Mesenchymal stem cell (in vitro differentiated cells and primary cell): ENCODE data around the gene RNLS.

Experiments
- DNase-seq: peaks from one replicate; pipeline ENCODE4 v3.0.0-alpha.2; 2013
- H2AFZ ChIP-seq: one replicate; pipeline ENCODE4 v1.6.1; 2013; ENCODE audit warnings: low read depth, mild to moderate bottlenecking, control low read depth, inconsistent platforms, low read length, moderate library complexity
- H2AK5ac ChIP-seq: 2 replicates; pipeline ENCODE4 v1.6.1; 2013; ENCODE audit warnings: low read length, moderate library complexity, mild to moderate bottlenecking, inconsistent platforms; ENCODE audit not compliant: severe bottlenecking
- H2BK120ac ChIP-seq: one replicate; pipeline ENCODE4 v1.6.1; 2013; ENCODE audit warnings: low read depth, mild to moderate bottlenecking, inconsistent platforms, low read length, moderate library complexity
- H2BK12ac ChIP-seq, 2 experiments: one replicate each; pipeline ENCODE4 v1.6.1; 2013; ENCODE audit warnings: inconsistent platforms in 2 of 2, low read length in 2 of 2, mild to moderate bottlenecking in 2 of 2, moderate library complexity in 2 of 2, control low read depth in 1 of 2
- H2BK15ac ChIP-seq: one replicate; pipeline ENCODE4 v1.6.1; 2013; ENCODE audit warnings: mild to moderate bottlenecking, low read depth, inconsistent platforms; ENCODE audit not compliant: poor library complexity, severe bottlenecking
- H2BK5ac ChIP-seq: 2 replicates; pipeline ENCODE4 v1.6.1; 2013; ENCODE audit warnings: low read depth, mild to moderate bottlenecking, low read length, control low read depth, inconsistent platforms; ENCODE audit not compliant: poor library complexity, severe bottlenecking
- H3K14ac ChIP-seq, 2 experiments: one replicate each; pipeline ENCODE4 v1.6.1; 2013; ENCODE audit warnings: inconsistent platforms in 2 of 2, low read length in 2 of 2, control low read depth in 1 of 2, mild to moderate bottlenecking in 1 of 2, moderate library complexity in 1 of 2
- H3K18ac ChIP-seq, 2 experiments: one replicate each; pipeline ENCODE4 v1.6.1; 2013; ENCODE audit warnings: inconsistent platforms in 2 of 2, low read length in 2 of 2, control low read depth in 1 of 2, low read depth in 1 of 2, mild to moderate bottlenecking in 1 of 2
- H3K23ac ChIP-seq, 2 experiments: one replicate each; pipeline ENCODE4 v1.6.1; 2013; ENCODE audit warnings: inconsistent platforms in 2 of 2, low read length in 2 of 2, mild to moderate bottlenecking in 2 of 2, moderate library complexity in 2 of 2, control low read depth in 1 of 2
- H3K27ac ChIP-seq: 2 replicates; pipeline ENCODE4 v1.5.1; 2013; ENCODE audit warnings: mild to moderate bottlenecking, moderate library complexity, low read length, control low read depth, inconsistent platforms; ENCODE audit not compliant: poor library complexity, severe bottlenecking
- H3K27me3 ChIP-seq, 2 experiments: 2 replicates each; pipeline versions ENCODE4 v1.6.1 to v1.7.0; 2013; ENCODE audit warnings: low read length in 2 of 2, mild to moderate bottlenecking in 2 of 2, moderate library complexity in 2 of 2, control low read depth in 1 of 2, inconsistent platforms in 1 of 2; ENCODE audit not compliant: control insufficient read depth in 1 of 2, insufficient read depth in 1 of 2
- H3K36me3 ChIP-seq, 2 experiments: 2 replicates each; pipeline versions ENCODE4 v1.6.1 to v1.7.0; 2013; ENCODE audit warnings: low read length in 2 of 2, control low read depth in 1 of 2, inconsistent platforms in 1 of 2, low read depth in 1 of 2, mild to moderate bottlenecking in 1 of 2; ENCODE audit not compliant: insufficient read depth in 2 of 2, control insufficient read depth in 1 of 2
- H3K4ac ChIP-seq, 2 experiments: one replicate each; pipeline ENCODE4 v1.6.1; 2013; ENCODE audit warnings: inconsistent platforms in 2 of 2, low read length in 2 of 2, mild to moderate bottlenecking in 2 of 2, moderate library complexity in 2 of 2, control low read depth in 1 of 2, low read depth in 1 of 2
- H3K4me1 ChIP-seq: 2 replicates; pipeline ENCODE4 v1.6.1; 2013; ENCODE audit warnings: low read depth, low read length, control low read depth; ENCODE audit not compliant: control insufficient read depth, insufficient read depth
- H3K4me2 ChIP-seq: 2 replicates; pipeline ENCODE4 v1.6.1; 2013; ENCODE audit warnings: low read length, mild to moderate bottlenecking, inconsistent platforms; ENCODE audit not compliant: poor library complexity, severe bottlenecking
- H3K4me3 ChIP-seq, 2 experiments: 2 replicates each; pipeline versions ENCODE4 v1.5.1 to v1.7.0; 2013; ENCODE audit warnings: low read length in 2 of 2, mild to moderate bottlenecking in 2 of 2, control low read depth in 1 of 2, low read depth in 1 of 2; ENCODE audit not compliant: insufficient read depth in 1 of 2
- H3K79me1 ChIP-seq: replicated peaks from 2 replicates; pipeline ENCODE4 v1.6.1; 2013; ENCODE audit warnings: mild to moderate bottlenecking, control low read depth, low read length, inconsistent platforms; ENCODE audit not compliant: poor library complexity, severe bottlenecking
- H3K9ac ChIP-seq: 2 replicates; pipeline ENCODE4 v1.7.0; 2013; ENCODE audit warnings: mild to moderate bottlenecking, low read length, moderate library complexity
- H3K9me3 ChIP-seq: 2 replicates; pipeline ENCODE4 v1.7.0; 2013; ENCODE audit warnings: mild to moderate bottlenecking, low read length; ENCODE audit not compliant: control insufficient read depth
- H4K8ac ChIP-seq: one replicate; pipeline ENCODE4 v1.6.1; 2013; ENCODE audit warnings: inconsistent platforms, mild to moderate bottlenecking, low read length, moderate library complexity
- H4K91ac ChIP-seq: one replicate; pipeline ENCODE4 v1.6.1; 2013; ENCODE audit warnings: mild to moderate bottlenecking, low read length, inconsistent platforms
- WGBS: methylation state at CpG from one replicate; pipeline ENCODE4 v1.1.7; 2013; ENCODE audit warnings: mixed read lengths; 5-methylcytosine and 5-hydroxymethylcytosine counted together

RNLS gene

GRCh38 chr10:88292185-88292514, 291.0 kb downstream of the RNLS start:
- Histone ChIP-seq H4K8ac (no peak overlapping the region), H3K9me3 (no peaks in the 10 kb centered on the region), H3K9ac (no peak overlapping the region), H3K27me3 (no peaks in the 10 kb centered on the region), H2BK120ac (no peak overlapping the region), H3K4me3 (no peak overlapping the region), H3K36me3 (no peaks in the 10 kb centered on the region), H2AK5ac (no peak overlapping the region), H3K4ac (no peak overlapping the region), H3K18ac (no peak overlapping the region), H3K14ac (no peak overlapping the region), H3K79me1 (no peaks in the 10 kb centered on the region), H3K23ac (no peak overlapping the region), H3K4me1 (no peaks in the 10 kb centered on the region), H2AFZ (no peak overlapping the region), H3K4me2 (no peak overlapping the region), H2BK5ac (no peak overlapping the region), H3K27ac (no peak overlapping the region), H2BK12ac (no peak overlapping the region), H2BK15ac (no peak overlapping the region), H4K91ac (no peak overlapping the region)
- no peak for DNase-seq

GRCh38 chr10:88291289-88292184, 291.6 kb downstream of the RNLS start:
- Histone ChIP-seq H2AFZ (no peak overlapping the region), H3K4me1 (no peaks in the 10 kb centered on the region), H3K27ac (no peak overlapping the region), H3K36me3 (no peaks in the 10 kb centered on the region), H3K79me1 (no peaks in the 10 kb centered on the region), H3K23ac (no peak overlapping the region), H3K18ac (no peak overlapping the region), H3K14ac (peak overlapping the region in 1 of 2 experiments; percentile 47), H3K4me3 (no peak overlapping the region), H2BK15ac (no peak overlapping the region), H2BK120ac (no peak overlapping the region), H2BK12ac (no peak overlapping the region), H2BK5ac (no peak overlapping the region), H4K91ac (no peak overlapping the region), H4K8ac (no peak overlapping the region), H3K4ac (no peak overlapping the region), H2AK5ac (no peak overlapping the region), H3K4me2 (no peak overlapping the region), H3K9me3 (no peaks in the 10 kb centered on the region), H3K9ac (no peak overlapping the region), H3K27me3 (no peaks in the 10 kb centered on the region)
- 87% methylated on average over 2 of the region's 4 CpGs for WGBS
- DNase-seq = peak; percentile 21

GRCh38 chr10:88289342-88289741, 293.8 kb downstream of the RNLS start:
- no peak overlapping the region for H3K14ac ChIP-seq
- no peak overlapping the region for H2BK120ac ChIP-seq
- H3K36me3 ChIP-seq = no peaks in the 10 kb centered on the region
- H3K9me3 ChIP-seq = no peaks in the 10 kb centered on the region
- H3K4me1 ChIP-seq = no peaks in the 10 kb centered on the region
- no peaks in the 10 kb centered on the region for H3K79me1 ChIP-seq
- no peak overlapping the region for H2BK12ac ChIP-seq
- H2AFZ ChIP-seq = no peak overlapping the region
- H3K9ac ChIP-seq = no peak overlapping the region
- no peak overlapping the region for H4K8ac ChIP-seq
- no peak overlapping the region for H2BK15ac ChIP-seq
- no peak overlapping the region for H3K4me3 ChIP-seq
- H3K4ac ChIP-seq = no peak overlapping the region
- DNase-seq = peak; percentile 26
- H3K27me3 ChIP-seq = no peaks in the 10 kb centered on the region
- H3K27ac ChIP-seq = no peak overlapping the region
- H3K18ac ChIP-seq = no peak overlapping the region
- H2AK5ac ChIP-seq = no peak overlapping the region
- H2BK5ac ChIP-seq = no peak overlapping the region
- no peak overlapping the region for H3K4me2 ChIP-seq
- no peak overlapping the region for H3K23ac ChIP-seq
- H4K91ac ChIP-seq = no peak overlapping the region

GRCh38 chr10:88288320-88289059, 294.6 kb downstream of the RNLS start:
- Histone ChIP-seq H3K23ac (no peak overlapping the region), H2BK5ac (no peak overlapping the region), H4K91ac (no peak overlapping the region), H3K9me3 (no peaks in the 10 kb centered on the region), H3K4me3 (no peak overlapping the region), H3K79me1 (no peaks in the 10 kb centered on the region), H2BK15ac (no peak overlapping the region), H4K8ac (no peak overlapping the region), H2AFZ (no peak overlapping the region), H2AK5ac (no peak overlapping the region), H3K27me3 (no peaks in the 10 kb centered on the region), H3K4me2 (no peak overlapping the region), H3K27ac (no peak overlapping the region), H3K36me3 (no peaks in the 10 kb centered on the region), H3K4ac (no peak overlapping the region), H3K9ac (no peak overlapping the region), H3K14ac (no peak overlapping the region), H3K18ac (no peak overlapping the region), H2BK12ac (no peak overlapping the region), H2BK120ac (no peak overlapping the region), H3K4me1 (no peaks in the 10 kb centered on the region)
- no peak for DNase-seq
- WGBS = 100% methylated on average over 3 of the region's 3 CpGs
